HG03460 (cell line): ENCODE results near the gene CDK1.
"Not testable (repeated sequence)": the region's sequence is repeated elsewhere in the genome, so short reads cannot be mapped to it uniquely, and the experiment has no call there.

ENCODE experiments used
- ATAC-seq: cut with Tn5 transposase; IDR thresholded peaks from one replicate; pipeline ENCODE4 v1.9.1; 2021; ENCODE audit not compliant: unreplicated experiment

CDK1 gene

GRCh38 chr10:60810437-60811182 lies 32.3 kb downstream of the CDK1 start:
- no peak for ATAC-seq

- ATAC-seq, result no peak
These were observed 38.5 kb downstream of the CDK1 start for GRCh38 chr10:60816628-60817397.

- ATAC-seq, result no peak
These were observed 39.1 kb downstream of the CDK1 start for GRCh38 chr10:60817398-60817805.

- ATAC-seq, result no peak
These were observed 40.0 kb downstream of the CDK1 start for GRCh38 chr10:60818134-60818770.

- ATAC-seq, result no peak
These were observed 41.0 kb downstream of the CDK1 start for GRCh38 chr10:60819271-60819670.

GRCh38 chr10:60820093-60820754 lies 41.9 kb downstream of the CDK1 start:
- ATAC-seq, result peak; percentile 61

- ATAC-seq, result no peak
These were observed 43.4 kb downstream of the CDK1 start for GRCh38 chr10:60821656-60822055.

GRCh38 chr10:60822809-60823208 lies 44.5 kb downstream of the CDK1 start:
- no peak for ATAC-seq

GRCh38 chr10:60823324-60823723 lies 45.0 kb downstream of the CDK1 start:
- no peak for ATAC-seq

GRCh38 chr10:60825520-60825919 lies 47.2 kb downstream of the CDK1 start:
- ATAC-seq, result no peak

GRCh38 chr10:60827791-60828488 lies 49.7 kb downstream of the CDK1 start:
- ATAC-seq, result no peak

- no peak for ATAC-seq
These were observed 50.2 kb downstream of the CDK1 start for GRCh38 chr10:60828489-60828852.

GRCh38 chr10:60832136-60832535 lies 53.9 kb downstream of the CDK1 start:
- not testable (repeated sequence) for ATAC-seq

- no peak for ATAC-seq
These were observed 56.1 kb downstream of the CDK1 start for GRCh38 chr10:60834401-60834800.

- ATAC-seq, result no peak
These were observed 56.8 kb downstream of the CDK1 start for GRCh38 chr10:60835049-60835448.

- not testable (repeated sequence) for ATAC-seq
These were observed 62.9 kb downstream of the CDK1 start for GRCh38 chr10:60841227-60841626.

- no peak for ATAC-seq
These were observed 64.4 kb downstream of the CDK1 start for GRCh38 chr10:60842694-60843093.
